CD8-positive, alpha-beta memory T cell (primary cell): ENCODE measurements around the gene CEP112. TPM values are rescaled to one million over a fixed set of nuclear protein-coding genes. Genes with fewer than 3 reads are reported as not detected.
A peak's percentile ranks its signal among the peaks of the same experiment; 100 is the strongest.
"Not testable (repeated sequence)": the region's sequence is repeated elsewhere in the genome, so short reads cannot be mapped to it uniquely, and the experiment has no call there.

Experiments
- CTCF ChIA-PET: fragments of 350-600 bp; sonication (Branson Sonifier 250); formaldehyde crosslinking; loops from one replicate; lab custom pipeline; 2021; ENCODE audit warnings: antibody characterized with exemption; lab: Charles Lee
- POLR2A ChIA-PET: fragments of 350-600 bp; sonication (Branson Sonifier 250); formaldehyde crosslinking; loops from one replicate; lab custom pipeline; 2021; ENCODE audit warnings: antibody characterized with exemption; lab: Charles Lee
- DNase-seq, 5 donors: peaks; one replicate each; pipeline versions ENCODE4 v3.0.0 to v3.0.0-alpha.2; 2020 to 2022; ENCODE audit warnings: mixed read lengths in 1 of 5
- H3K27ac ChIP-seq: one replicate; pipeline ENCODE4 v1.7.0; 2013; ENCODE audit warnings: low read depth, mild to moderate bottlenecking, low read length, moderate library complexity
- H3K27me3 ChIP-seq: 2 replicates; pipeline ENCODE4 v1.7.0; 2013; ENCODE audit warnings: low read length, mild to moderate bottlenecking; ENCODE audit not compliant: insufficient read depth, poor library complexity, severe bottlenecking
- H3K36me3 ChIP-seq: 2 replicates; pipeline ENCODE4 v1.7.0; 2013; ENCODE audit warnings: mild to moderate bottlenecking, low read length, moderate library complexity; ENCODE audit not compliant: insufficient read depth
- H3K4me1 ChIP-seq: 2 replicates; pipeline ENCODE4 v1.7.0; 2013; ENCODE audit warnings: mild to moderate bottlenecking, low read length, moderate library complexity; ENCODE audit not compliant: insufficient read depth
- H3K4me3 ChIP-seq: 2 replicates; pipeline ENCODE4 v1.7.0; 2013; ENCODE audit warnings: mild to moderate bottlenecking, low read length
- H3K9me3 ChIP-seq: 2 replicates; pipeline ENCODE4 v1.7.0; 2013; ENCODE audit warnings: mild to moderate bottlenecking, low read length
- H3K27ac Mint-ChIP-seq, 8 donors: one replicate each; pipeline ENCODE4 v1.8.0; 2020 to 2021; ENCODE audit warnings: mixed read lengths in 8 of 8, mild to moderate bottlenecking in 6 of 8, inconsistent platforms in 3 of 8, moderate library complexity in 3 of 8
- H3K27me3 Mint-ChIP-seq, 2 donors: one replicate each; pipeline ENCODE4 v1.8.0; 2020 to 2021; ENCODE audit warnings: mixed read lengths in 2 of 2, mild to moderate bottlenecking in 1 of 2, moderate library complexity in 1 of 2
- H3K36me3 Mint-ChIP-seq, 3 donors: one replicate each; pipeline ENCODE4 v1.8.0; 2020 to 2021; ENCODE audit warnings: mixed read lengths in 3 of 3, inconsistent platforms in 1 of 3, mild to moderate bottlenecking in 1 of 3
- H3K4me1 Mint-ChIP-seq, 3 donors: one replicate each; pipeline ENCODE4 v1.8.0; 2020 to 2021; ENCODE audit warnings: mixed read lengths in 3 of 3, inconsistent platforms in 1 of 3, mild to moderate bottlenecking in 1 of 3
- H3K4me3 Mint-ChIP-seq, 7 donors: one replicate each; pipeline ENCODE4 v1.8.0; 2020 to 2021; ENCODE audit warnings: mixed read lengths in 7 of 7, mild to moderate bottlenecking in 6 of 7, moderate library complexity in 4 of 7, inconsistent platforms in 2 of 7
- H3K9me3 Mint-ChIP-seq, 5 donors: one replicate each; pipeline ENCODE4 v1.8.0; 2020 to 2022; ENCODE audit warnings: mixed read lengths in 5 of 5, mild to moderate bottlenecking in 3 of 5, moderate library complexity in 2 of 5, inconsistent platforms in 1 of 5
- polyA plus RNA-seq: library from polyadenylated mRNA; unstranded; fragments of 300-500 nt; fragmentation: Illumina TruSeq; gene quantifications from one replicate; pipeline ENCODE4 v1.2.3, GENCODE V29; 2021
- total RNA-seq, 2 experiments: library from RNA; stranded (reverse); gene quantifications; one replicate each; pipeline ENCODE4 v1.2.3, GENCODE V29; 2021

The CEP112 gene
- total and polyA plus RNA-seq, 3 experiments from 2014 or later, result 0.64 to 4.5 (median 3.0) TPM

DNA sequence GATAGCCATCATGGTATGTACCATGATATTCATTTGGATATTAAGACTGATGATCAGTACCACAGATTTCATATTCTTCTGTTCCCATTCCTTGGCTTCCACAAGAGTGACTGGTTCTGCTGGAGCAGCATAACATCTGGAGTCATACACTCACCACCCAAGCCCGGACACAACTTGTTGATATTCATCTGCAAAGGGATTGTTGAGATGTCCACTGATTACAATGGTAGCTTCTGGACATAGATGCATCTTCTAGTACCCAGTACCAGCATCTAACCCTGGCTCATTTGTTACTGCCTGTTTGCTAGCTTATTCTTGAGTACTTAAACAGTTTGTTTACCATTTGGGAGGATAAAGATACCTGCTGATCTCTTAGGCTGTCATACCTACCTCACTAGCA, 394.8 kb downstream of the CEP112 start:
- H3K9me3 Mint-ChIP-seq, result peaks cover 4 to 18% (median 11%) of the 10 kb centered on the region in 5 donors
- peaks cover 0 to 6% (median 0%) of the 10 kb centered on the region in 3 donors for H3K36me3 Mint-ChIP-seq
- Histone ChIP-seq H3K27ac (no peak overlapping the region), H3K9me3 (no peaks in the 10 kb centered on the region), H3K27me3 (no peaks in the 10 kb centered on the region), H3K36me3 (no peaks in the 10 kb centered on the region), H3K4me1 (no peaks in the 10 kb centered on the region), H3K4me3 (no peak overlapping the region)
- ChIA-PET POLR2A (no interaction called here), CTCF (no interaction called here)
- H3K4me1 Mint-ChIP-seq, result no peaks in the 10 kb centered on the region
- H3K27me3 Mint-ChIP-seq, result peaks cover 4 to 5% of the 10 kb centered on the region in 2 donors
- H3K4me3 Mint-ChIP-seq, result no peak overlapping the region
- no peak for DNase-seq
- H3K27ac Mint-ChIP-seq, result no peak overlapping the region

DNA sequence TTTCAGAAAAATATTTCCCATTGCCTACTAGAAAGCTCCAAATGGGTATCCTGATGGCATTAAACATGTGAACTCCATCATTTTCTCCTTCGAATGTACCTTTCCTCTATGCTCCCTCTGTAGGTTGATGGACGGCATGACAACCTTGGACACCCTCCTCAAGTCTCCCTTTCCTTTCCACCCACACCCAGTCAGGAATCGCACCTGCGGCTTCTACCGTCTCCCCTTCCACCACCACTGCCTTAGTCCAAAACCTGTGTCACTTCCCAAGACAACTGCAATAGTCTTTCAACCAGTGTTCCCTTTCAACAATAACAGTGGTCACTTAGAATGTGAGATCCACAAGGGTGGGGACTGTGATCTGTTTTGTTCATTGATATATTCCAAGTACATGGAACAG, 397.4 kb downstream of the CEP112 start:
- peak in 1 of 5 donors; percentile 12 for DNase-seq
- no peak overlapping the region for H3K27ac Mint-ChIP-seq
- no peaks in the 10 kb centered on the region for H3K4me1 Mint-ChIP-seq
- H3K4me3 Mint-ChIP-seq, result no peak overlapping the region
- ChIA-PET CTCF (interaction anchor here (1.5 to 2.5 kb wide), 2 partner anchors 339 to 500 kb away, joined by 3 to 10 read pairs; no protein-coding TSS in a partner anchor), POLR2A (no interaction called here)
- no peaks in the 10 kb centered on the region for H3K4me1 ChIP-seq
- H3K27me3 ChIP-seq, result no peaks in the 10 kb centered on the region
- H3K9me3 Mint-ChIP-seq, result no peaks in the 10 kb centered on the region
- H3K9me3 ChIP-seq, result no peaks in the 10 kb centered on the region
- no peaks in the 10 kb centered on the region for H3K36me3 Mint-ChIP-seq
- peaks cover 4 to 5% of the 10 kb centered on the region in 2 donors for H3K27me3 Mint-ChIP-seq
- no peaks in the 10 kb centered on the region for H3K36me3 ChIP-seq
- H3K4me3 ChIP-seq, result no peak overlapping the region
- no peak overlapping the region for H3K27ac ChIP-seq

DNA sequence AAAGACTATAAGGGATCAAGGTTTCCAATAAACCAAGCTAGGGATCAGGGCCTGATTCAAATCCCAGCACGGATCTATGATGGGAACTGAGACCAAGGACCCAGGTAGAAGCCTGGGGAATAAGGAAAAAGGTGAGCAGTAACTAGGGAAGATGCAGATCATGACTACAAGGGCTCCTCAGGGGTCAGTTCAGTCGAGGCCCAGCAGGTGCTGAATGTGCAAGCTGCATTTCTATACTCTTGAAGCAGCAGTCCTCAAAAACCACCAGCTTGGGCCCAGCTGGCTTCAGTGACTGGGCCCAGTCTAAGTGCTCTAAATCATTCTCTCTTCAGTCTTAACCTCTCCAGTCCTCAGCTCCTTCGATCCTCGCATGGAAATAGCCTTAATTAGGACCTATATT, 401.7 kb downstream of the CEP112 start:
- no peaks in the 10 kb centered on the region for H3K27me3 ChIP-seq
- H3K4me3 ChIP-seq, result no peak overlapping the region
- Mint-ChIP-seq H3K4me1 (no peaks in the 10 kb centered on the region), H3K4me3 (no peak overlapping the region), H3K9me3 (no peaks in the 10 kb centered on the region), H3K27me3 (peaks cover 4 to 5% of the 10 kb centered on the region in 2 donors), H3K27ac (no peak overlapping the region), H3K36me3 (no peaks in the 10 kb centered on the region)
- POLR2A ChIA-PET, result no interaction called here
- CTCF ChIA-PET, result no interaction called here
- no peak overlapping the region for H3K27ac ChIP-seq
- H3K4me1 ChIP-seq, result no peaks in the 10 kb centered on the region
- H3K9me3 ChIP-seq, result no peaks in the 10 kb centered on the region
- no peak for DNase-seq
- H3K36me3 ChIP-seq, result no peaks in the 10 kb centered on the region

DNA sequence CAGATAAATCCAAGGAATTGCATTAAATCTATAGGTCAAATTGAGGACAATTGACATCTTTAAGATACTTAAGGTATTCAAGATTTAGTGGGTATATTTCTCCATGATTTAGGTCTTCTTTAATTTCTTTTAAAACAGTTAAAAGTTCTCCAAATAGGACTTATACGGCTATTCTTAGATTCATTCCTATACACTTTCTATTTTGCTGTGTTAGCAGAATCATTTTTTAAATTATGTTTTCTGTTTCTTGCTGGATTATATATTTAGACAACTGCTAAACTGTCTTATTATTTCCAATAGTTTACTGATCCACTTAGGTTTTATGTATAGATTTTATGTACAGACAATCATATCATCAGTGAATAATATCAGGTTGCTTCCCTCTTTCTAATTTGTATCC, 404.4 kb downstream of the CEP112 start:
- Mint-ChIP-seq H3K27me3 (peaks cover 0 to 2% of the 10 kb centered on the region in 2 donors), H3K4me3 (no peak overlapping the region), H3K9me3 (no peaks in the 10 kb centered on the region), H3K27ac (no peak overlapping the region), H3K4me1 (no peaks in the 10 kb centered on the region), H3K36me3 (no peaks in the 10 kb centered on the region)
- DNase-seq, result no peak
- Histone ChIP-seq H3K4me1 (no peaks in the 10 kb centered on the region), H3K27ac (no peak overlapping the region), H3K36me3 (no peaks in the 10 kb centered on the region), H3K4me3 (no peak overlapping the region), H3K27me3 (no peaks in the 10 kb centered on the region), H3K9me3 (no peaks in the 10 kb centered on the region)
- CTCF ChIA-PET, result no interaction called here
- POLR2A ChIA-PET, result no interaction called here

DNA sequence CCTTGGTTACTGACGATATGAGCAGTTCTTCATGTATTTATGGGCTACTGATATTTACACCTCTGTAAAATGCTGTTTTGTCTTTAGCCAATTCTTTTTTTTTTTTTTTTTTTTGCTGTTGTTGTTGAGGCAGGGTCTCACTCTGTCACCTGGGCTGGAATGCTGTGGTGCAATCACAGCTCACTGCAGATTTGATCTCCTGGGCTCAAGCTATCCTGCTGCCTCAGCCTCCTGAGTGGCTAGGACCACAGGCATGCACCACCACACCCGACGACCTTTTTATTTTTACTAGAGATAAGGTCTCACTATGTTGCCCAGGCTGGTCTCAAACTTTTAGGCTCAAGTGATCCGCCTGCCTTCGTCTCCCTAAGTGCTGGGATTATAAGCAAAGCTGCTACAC, 405.5 kb downstream of the CEP112 start:
- Mint-ChIP-seq H3K4me1 (no peaks in the 10 kb centered on the region), H3K27me3 (peaks cover 0 to 2% of the 10 kb centered on the region in 2 donors), H3K36me3 (no peaks in the 10 kb centered on the region), H3K4me3 (no peak overlapping the region), H3K9me3 (no peaks in the 10 kb centered on the region), H3K27ac (no peak overlapping the region)
- ChIA-PET POLR2A (no interaction called here), CTCF (no interaction called here)
- no peak for DNase-seq
- Histone ChIP-seq H3K9me3 (no peaks in the 10 kb centered on the region), H3K4me3 (no peak overlapping the region), H3K27ac (no peak overlapping the region), H3K36me3 (no peaks in the 10 kb centered on the region), H3K4me1 (no peaks in the 10 kb centered on the region), H3K27me3 (no peaks in the 10 kb centered on the region)

DNA sequence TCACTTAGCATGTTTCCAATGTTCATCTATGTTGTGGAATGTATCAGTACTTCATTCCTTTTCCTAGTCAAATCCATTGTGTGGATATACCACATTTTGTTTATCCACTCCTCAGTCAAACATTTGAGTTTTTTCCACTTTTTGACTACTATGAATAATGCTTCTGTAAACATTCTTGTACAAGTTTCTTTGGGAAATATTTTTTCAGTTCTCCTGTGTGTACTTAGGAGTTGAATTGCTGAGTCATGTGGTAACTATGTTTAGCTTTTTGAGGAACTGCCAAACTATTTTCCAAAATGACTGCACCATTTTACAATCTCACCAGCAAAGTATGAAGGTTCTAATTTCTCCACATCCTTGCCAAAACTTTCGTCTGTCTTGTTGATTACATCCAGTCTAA, 406.8 kb downstream of the CEP112 start:
- Mint-ChIP-seq H3K9me3 (no peaks in the 10 kb centered on the region), H3K27me3 (no peaks in the 10 kb centered on the region), H3K27ac (no peak overlapping the region), H3K36me3 (peaks cover 0 to 3% (median 0%) of the 10 kb centered on the region in 3 donors), H3K4me1 (no peaks in the 10 kb centered on the region), H3K4me3 (no peak overlapping the region)
- ChIA-PET POLR2A (no interaction called here), CTCF (no interaction called here)
- Histone ChIP-seq H3K4me1 (no peaks in the 10 kb centered on the region), H3K27me3 (no peaks in the 10 kb centered on the region), H3K9me3 (no peaks in the 10 kb centered on the region), H3K4me3 (no peak overlapping the region), H3K27ac (no peak overlapping the region), H3K36me3 (no peaks in the 10 kb centered on the region)
- no peak for DNase-seq

DNA sequence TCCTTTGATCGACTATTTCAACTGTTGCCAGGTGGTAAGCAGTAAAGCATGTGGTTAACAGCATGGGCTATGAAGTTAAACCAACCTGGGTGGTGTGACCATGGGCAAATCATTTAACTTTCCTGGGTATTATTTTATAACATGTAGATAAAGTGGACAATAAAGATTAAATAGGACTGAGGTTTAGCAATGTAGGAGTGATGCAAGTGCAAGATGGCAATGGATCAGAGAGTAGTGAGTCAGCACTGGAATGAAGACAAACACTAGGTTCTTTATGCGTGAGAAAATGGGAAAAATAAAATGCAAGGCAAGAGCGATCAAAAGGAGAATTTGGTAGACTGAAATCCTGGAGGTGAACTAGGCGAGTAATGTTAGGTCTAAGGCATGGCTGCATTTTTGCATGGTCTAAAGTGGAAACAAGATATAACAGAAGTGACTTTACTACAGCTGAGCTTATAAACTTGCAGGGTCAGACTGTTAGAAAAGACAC, 408.0 kb downstream of the CEP112 start:
- no peak for DNase-seq
- no peaks in the 10 kb centered on the region for H3K9me3 Mint-ChIP-seq
- Histone ChIP-seq H3K4me3 (no peak overlapping the region), H3K27me3 (no peaks in the 10 kb centered on the region), H3K36me3 (no peaks in the 10 kb centered on the region), H3K27ac (no peak overlapping the region), H3K4me1 (no peaks in the 10 kb centered on the region), H3K9me3 (no peaks in the 10 kb centered on the region)
- H3K36me3 Mint-ChIP-seq, result peaks cover 0 to 3% (median 0%) of the 10 kb centered on the region in 3 donors
- ChIA-PET POLR2A (no interaction called here), CTCF (no interaction called here)
- no peaks in the 10 kb centered on the region for H3K4me1 Mint-ChIP-seq
- no peaks in the 10 kb centered on the region for H3K27me3 Mint-ChIP-seq
- H3K4me3 Mint-ChIP-seq, result no peak overlapping the region
- no peak overlapping the region for H3K27ac Mint-ChIP-seq

DNA sequence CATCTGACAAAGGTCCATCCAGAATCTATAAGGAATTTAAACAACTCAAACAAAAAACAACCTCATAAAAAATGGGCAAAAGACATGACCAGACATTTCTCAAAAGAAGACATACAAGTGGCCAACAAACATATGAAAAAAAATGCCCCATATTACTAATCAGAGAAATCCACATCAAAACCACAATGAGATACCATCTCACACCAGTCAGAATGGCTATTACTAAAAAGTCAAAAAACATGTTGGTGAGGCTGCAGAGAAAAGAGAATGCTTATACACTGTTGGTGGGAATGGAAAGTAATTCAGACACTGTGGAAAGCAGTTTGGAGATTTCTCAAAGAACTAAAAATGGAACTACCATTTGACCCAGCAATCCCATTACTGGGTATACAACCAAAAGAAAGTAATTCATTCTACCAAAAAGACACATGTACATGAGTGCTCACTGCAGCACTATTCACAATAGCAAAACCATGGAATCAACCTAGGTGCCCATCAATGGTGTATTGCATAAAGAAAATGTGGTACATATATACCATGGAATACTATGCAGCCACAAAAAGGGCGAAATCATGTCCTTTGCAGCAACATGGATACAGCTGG, 409.7 kb downstream of the CEP112 start:
- H3K27me3 Mint-ChIP-seq, H3K27ac ChIP-seq, H3K4me1 ChIP-seq, H3K4me1 Mint-ChIP-seq, H3K9me3 Mint-ChIP-seq, POLR2A ChIA-PET, H3K4me3 Mint-ChIP-seq, H3K27ac Mint-ChIP-seq, H3K36me3 Mint-ChIP-seq, DNase-seq, H3K4me3 ChIP-seq, CTCF ChIA-PET, H3K27me3 ChIP-seq, H3K9me3 ChIP-seq, H3K36me3 ChIP-seq: not testable (repeated sequence)
